ENCODE data around the gene CACNA1A.

Gene CACNA1A

DNA sequence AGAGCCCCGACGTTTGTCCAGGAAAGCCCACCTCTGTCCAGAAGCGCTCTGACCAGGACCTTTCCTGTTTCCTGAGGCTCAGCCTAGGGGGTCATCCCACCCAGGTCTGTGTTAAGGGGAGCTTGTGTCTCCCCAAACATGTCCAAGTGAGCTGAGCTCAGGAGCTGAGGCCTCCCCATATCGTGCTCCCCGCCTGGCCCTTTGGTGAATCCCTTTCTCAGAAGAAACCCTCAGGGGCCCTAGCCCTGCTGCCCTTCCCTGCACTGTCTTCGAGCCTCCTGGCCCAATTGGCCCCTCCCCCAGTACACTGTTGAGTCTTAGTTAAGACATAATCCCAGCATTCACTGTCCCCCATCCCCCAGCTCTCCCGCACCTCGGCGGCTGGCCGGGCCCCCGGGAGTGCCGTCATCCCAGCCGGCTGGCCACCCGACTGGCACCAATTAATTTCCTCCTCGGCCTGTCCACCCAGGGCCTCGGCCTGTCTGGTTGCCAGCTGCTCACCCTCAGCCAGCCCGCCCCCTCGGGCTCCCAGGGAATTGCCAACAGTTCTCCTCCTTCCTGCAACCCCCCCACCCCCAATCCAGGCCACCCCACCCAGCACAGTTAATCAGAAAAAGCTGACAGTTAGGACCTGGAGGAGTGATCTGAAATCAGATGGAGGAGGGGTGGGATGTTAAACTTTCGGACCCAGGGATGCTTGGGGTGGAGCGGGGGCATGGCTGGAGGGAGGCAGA lies 342.5 kb downstream of the CACNA1A start:
- peak; percentile 74 for DNase-seq (ENCODE audit: low read depth)

DNA sequence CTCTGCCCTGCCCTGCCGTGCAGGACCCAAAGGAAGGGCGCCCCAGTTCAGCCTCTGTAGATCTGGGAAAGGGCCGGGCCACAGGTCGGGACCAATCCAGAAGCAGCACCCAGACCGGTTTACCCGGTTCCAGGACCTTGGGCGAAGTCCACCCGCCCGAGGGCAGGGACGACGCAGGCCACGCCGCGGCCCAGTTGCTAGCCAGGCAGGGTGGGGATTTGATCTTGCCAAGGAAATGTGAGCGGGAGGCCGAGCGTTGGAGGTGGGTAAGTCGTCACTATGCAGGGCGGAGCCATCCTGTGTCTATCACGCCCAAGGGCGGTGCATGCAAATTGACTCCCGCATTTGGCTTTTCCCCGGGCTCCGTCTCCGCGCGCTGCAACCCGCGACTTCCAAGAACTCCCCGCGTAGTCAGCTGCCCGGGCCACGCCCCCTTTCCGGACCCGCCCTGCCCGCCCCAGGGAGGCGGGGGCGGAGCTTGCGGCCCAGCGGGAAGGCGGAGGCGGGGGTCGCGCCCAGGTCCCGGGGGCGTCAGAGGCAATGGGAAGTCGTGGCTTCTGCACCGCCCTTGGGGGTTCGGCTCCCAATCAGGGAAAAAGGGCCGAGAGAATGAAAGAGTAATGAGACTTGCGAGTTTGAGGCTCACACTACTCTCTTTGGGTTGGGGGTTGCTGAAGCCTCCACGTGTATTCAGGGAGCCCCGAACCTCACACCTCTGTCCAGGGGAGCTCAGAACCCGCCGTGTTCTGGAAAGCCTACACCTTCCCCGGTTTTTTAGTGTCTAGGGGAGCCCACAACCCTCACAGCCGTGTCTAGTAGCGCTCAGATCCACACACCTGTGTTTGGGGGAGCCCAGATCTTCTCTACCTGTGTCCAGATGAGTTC lies 343.3 kb downstream of the CACNA1A start:
- DNase-seq (ENCODE audit: low read depth): peak; percentile 99

DNA sequence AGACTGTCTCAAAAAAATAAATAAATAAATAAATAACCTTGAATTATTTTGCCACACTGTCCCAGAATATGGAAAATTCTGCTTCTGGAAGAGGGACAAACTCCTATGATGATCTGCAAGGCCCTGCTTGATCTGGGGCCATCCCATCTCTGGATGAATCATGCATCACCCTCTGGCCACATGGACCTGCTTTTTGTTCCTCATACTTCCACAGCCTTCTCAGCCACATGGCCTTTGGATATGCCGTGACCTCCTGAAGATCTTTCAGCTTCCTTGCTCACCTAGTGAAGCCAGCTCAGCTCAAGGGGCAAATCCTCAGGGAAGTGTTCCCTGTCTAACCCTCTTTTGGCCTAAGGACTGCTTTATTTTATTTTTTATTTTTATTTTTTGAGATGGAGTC lies 345.7 kb downstream of the CACNA1A start:
- peak; percentile 55 for DNase-seq (ENCODE audit: low read depth)

DNA sequence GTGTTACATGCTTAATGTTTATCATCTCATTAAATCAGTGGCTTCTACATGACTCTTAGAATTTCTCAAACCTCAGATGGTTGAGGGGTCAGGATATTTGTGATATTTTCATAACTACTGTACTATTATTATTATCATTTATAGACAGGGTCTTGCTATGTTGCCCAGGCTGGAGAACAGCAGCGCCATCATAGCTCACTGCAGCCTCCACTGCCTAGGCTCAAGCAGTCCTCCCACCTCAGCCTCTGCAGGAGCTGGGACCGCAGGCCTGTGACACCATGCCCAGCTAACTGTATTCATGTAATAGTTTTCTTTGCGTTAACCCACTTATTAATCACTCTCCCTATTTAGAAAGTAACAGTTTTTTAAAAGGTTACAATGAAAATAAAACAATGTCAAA lies 346.6 kb downstream of the CACNA1A start:
- no peak for DNase-seq (ENCODE audit: low read depth)
